GM11168 (cell line): ENCODE measurements around the gene PGM5.

Experiments used
- in situ Hi-C: fragments of 300-500 bp; cut with MboI; formaldehyde crosslinking; loops from one replicate; pipeline ENCODE4 v1.12.0; 2022; ENCODE audit warnings: low sequenced_read_pairs; ENCODE audit not compliant: unreplicated experiment

The PGM5 gene

GRCh38 chr9:68428481-68428880, 72.1 kb downstream of the PGM5 start:
- in situ Hi-C loops, result no loop called here

DNA sequence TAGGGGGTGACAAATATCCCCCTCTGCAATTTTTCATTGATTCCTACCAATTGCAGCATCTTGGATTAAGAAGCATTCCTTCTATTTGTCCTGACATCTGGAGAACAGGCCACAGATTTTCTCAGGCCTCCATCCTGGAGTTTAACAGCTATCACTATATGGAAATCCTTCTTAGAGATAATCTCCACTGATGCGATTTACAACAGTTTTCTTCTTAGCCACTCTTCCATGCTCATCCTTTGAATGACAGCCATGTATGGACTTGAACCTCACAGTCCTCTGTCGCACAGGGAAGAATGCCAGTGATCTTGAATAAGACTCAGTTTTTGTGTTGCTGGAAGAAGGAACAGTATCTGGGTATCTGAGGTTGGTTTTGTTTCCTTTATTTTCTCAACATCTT, 73.2 kb downstream of the PGM5 start:
- in situ Hi-C loops, result no loop called here

- in situ Hi-C loops, result no loop called here
Measured at GRCh38 chr9:68431307-68431706, 74.9 kb downstream of the PGM5 start.

DNA sequence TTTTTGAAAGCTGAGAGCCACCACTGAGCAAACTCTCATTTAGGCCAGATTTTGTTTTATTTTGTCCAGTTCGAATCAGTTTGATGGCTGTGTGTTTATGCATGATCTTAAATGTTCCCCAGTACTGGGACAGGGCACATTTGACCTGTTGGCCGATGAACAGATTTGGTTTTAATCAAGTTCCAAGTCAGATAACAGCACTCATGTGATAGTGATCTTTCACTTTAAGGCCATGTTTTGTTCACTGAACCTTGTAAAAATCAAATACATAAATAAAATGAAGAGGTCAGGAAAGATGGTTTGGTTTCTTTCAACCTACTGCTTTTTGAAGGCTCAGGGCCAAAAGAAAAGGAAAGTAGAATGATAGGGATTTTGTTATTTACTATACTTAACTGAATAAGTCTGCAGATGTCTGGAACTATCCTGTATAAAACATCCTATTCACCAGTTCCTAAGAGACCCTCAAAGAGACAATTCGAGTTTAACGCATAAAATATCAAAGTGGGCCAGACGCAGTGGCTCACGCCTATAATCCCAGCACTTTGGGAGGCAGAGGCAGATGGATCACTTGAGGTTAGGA, 77.2 kb downstream of the PGM5 start:
- in situ Hi-C loops, result no loop called here

GRCh38 chr9:68437785-68438184, 81.4 kb downstream of the PGM5 start:
- in situ Hi-C loops, result no loop called here

GRCh38 chr9:68443624-68444023, 87.2 kb downstream of the PGM5 start:
- in situ Hi-C loops, result no loop called here

- in situ Hi-C loops, result no loop called here
Measured at GRCh38 chr9:68446836-68447235, 90.4 kb downstream of the PGM5 start.

- in situ Hi-C loops, result no loop called here
Measured at GRCh38 chr9:68447611-68448010, 91.2 kb downstream of the PGM5 start.

DNA sequence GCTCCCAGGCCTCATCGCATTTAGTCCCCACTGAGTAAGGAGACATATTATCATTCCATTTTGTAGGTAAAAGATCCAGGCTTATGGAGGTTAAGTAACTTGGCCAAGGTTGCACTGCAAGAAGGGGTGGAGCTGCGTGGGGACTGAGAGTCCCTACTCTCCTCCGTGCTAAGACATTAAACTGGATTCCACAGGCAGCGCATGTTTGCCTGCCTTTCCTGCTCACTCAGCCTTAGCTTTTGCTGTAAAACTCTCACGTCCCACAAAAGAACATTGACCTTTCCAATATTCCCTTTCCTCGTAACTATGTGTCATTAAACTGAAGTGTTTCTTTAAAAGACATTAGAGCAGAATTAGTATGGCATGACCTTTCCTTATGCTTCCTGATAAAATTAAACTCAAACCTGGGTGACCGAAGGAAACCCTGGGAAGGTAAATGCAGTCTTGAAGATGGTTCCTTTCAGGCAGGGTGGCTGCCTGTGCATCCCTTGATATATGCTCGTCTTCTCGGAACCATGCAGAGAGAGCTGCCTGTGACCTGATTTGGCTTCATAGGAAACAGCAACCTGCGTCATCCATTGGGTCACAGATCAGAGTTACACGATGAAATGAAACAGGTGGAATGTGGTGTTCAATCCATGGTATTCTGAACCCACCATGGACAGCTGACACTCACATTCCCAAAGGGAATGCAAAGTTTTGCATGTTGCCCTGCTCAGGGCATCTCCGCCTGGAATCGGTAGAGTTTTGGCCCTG, 98.3 kb downstream of the PGM5 start:
- in situ Hi-C loops, result no loop called here

GRCh38 chr9:68455451-68455850, 99.0 kb downstream of the PGM5 start:
- in situ Hi-C loops, result no loop called here

GRCh38 chr9:68457803-68458202, 101.4 kb downstream of the PGM5 start:
- in situ Hi-C loops, result no loop called here

DNA sequence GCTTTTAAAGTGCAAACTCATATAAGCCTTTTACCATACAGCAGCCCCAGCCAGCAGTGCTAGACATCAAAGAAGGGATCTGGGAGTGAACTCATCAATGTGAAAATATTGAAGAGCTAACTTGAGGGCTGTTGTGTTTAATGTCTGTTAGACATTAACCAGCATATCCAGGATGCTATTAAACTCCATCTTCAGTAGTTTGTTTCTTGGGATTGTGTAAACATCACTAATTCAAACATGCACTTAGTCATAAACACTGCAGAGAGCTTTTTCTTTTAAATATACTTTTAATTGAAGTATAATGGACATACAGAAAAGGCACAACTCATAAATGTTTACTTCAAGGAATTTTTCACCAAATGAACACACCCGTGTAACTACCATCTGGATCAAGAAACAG, 102.5 kb downstream of the PGM5 start:
- in situ Hi-C loops, result no loop called here

- in situ Hi-C loops, result no loop called here
Measured at GRCh38 chr9:68462105-68462775, 105.8 kb downstream of the PGM5 start.

GRCh38 chr9:68470067-68470466, 113.7 kb downstream of the PGM5 start:
- in situ Hi-C loops, result no loop called here

DNA sequence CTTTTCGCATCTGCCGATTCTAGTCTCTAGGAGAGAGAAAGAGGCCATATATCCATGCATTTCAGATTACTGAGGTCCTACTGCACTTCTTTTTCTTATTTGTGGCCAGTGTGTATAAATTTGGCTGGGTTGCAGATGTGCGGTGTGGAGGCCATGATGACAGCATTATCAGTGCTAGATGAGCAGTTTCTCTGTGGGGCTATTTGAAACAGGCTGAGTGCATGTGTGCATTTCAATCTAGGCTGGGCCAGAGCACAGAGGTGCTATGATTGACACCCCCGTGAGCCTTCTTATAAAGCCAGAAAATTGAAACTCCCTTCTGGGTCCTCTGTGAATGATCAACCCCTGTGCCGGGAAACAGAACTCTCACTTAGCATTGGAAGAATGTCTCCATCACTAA, 114.2 kb downstream of the PGM5 start:
- in situ Hi-C loops, result no loop called here

GRCh38 chr9:68472119-68472518, 115.7 kb downstream of the PGM5 start:
- in situ Hi-C loops, result no loop called here

DNA sequence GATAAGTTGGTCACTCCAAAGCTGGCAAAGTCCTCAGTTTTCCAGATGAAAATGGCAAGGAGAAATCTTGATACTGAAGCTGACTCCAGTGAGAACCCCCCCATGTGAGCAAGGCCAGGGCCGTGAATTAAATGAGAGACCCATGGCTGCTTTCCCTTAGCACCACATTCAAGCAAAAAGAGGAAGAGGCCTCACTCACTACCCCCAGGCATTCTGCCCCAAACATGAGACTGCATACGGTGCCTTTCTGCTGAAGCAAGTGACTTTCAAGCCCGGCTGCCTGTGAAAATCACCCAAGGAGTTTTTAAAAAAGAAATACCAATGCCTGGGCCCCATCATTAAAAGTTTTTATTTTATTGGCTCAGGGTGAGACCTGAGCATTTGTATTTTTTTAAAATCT, 117.4 kb downstream of the PGM5 start:
- in situ Hi-C loops, result no loop called here

- in situ Hi-C loops, result no loop called here
Measured at GRCh38 chr9:68476422-68476821, 120.0 kb downstream of the PGM5 start.

GRCh38 chr9:68476847-68477246, 120.4 kb downstream of the PGM5 start:
- in situ Hi-C loops, result no loop called here

DNA sequence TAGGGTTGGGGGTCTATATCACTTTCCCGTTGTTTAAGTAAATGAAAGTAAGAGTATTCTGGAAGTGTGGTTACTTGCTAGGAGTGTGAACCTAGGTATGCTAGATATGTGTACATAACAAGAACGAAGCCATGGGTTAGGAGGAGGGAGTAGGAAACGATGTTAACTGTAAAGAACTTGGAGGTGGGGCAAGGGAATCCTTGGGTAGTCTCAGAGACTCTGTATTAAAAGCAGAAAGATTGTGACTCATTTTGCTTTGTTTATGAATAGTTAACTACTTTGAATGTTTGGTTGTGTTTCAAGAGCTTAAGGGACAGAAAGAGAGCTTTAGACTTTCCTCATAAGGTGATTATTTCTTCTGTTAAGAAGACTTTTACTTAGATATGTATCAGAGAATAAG, 124.4 kb downstream of the PGM5 start:
- in situ Hi-C loops, result no loop called here

DNA sequence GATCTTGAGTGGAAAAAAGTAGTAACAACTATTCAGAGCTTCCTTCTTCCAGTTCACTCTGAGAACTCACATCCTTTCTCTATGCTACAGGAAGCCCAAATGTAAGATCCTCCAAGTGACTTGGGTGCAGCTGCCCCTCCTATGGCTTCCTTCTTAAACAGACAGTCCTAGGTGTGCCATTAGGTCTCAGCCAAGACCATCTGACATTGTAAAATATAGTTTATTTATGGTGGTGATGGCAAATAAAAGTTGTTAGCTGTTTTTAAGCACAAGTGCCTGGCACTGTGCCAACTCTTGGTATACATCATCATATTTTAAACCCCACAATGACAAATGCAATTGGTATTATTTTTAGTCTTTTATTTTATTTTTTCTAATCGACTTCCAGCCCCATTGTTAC, 126.1 kb downstream of the PGM5 start:
- in situ Hi-C loops, result no loop called here

DNA sequence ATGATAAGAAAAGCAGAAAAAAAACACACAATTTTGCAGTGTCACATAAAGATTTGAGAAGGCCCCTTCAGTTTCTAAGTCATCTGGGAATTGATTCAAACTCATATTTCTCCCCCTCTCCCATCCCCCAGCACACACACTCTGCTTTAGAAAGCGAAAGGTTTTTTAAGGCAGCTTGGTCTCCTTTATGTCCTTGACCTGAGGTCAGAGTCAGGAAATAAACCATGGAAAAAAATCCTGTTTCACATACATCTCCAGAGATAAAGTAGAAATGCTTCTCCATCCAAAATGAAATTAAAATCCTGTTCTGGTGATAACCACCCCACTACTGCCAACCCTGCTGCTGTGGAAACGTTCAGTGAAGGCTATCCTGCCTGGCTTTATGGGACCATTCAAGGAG, 131.7 kb downstream of the PGM5 start:
- in situ Hi-C loops, result no loop called here
